HPDE6-E6E7 (cell line): ENCODE data around the gene OR7G1.
"Not testable (repeated sequence)": the region's sequence is repeated elsewhere in the genome, so short reads cannot be mapped to it uniquely, and the experiment has no call there.

Experiments
- DNase-seq: peaks from one replicate; pipeline ENCODE4 v3.0.0; 2011; ENCODE audit warnings: missing footprints; ENCODE audit errors: extremely low spot score

Gene OR7G1

DNA sequence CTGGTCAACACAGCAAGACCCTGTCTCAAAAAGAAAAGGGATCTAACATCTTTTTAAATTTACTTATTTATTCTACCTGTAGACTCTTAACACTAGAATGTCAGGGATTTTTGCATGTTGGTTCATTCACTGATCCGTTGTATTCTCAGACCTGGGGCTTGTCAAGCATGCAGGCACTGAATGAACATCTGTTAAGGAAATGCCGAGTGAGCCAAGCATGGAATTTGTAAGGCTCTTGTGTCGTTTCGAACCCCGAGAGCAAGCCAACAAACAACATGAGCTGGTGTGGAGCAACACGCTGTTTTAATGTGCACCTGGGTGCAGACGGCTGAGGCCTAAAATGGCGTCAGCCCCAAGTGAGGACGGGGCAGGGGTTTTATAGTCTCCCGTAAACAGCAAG is 38.7 kb downstream of the OR7G1 start:
- no peak for DNase-seq

DNA sequence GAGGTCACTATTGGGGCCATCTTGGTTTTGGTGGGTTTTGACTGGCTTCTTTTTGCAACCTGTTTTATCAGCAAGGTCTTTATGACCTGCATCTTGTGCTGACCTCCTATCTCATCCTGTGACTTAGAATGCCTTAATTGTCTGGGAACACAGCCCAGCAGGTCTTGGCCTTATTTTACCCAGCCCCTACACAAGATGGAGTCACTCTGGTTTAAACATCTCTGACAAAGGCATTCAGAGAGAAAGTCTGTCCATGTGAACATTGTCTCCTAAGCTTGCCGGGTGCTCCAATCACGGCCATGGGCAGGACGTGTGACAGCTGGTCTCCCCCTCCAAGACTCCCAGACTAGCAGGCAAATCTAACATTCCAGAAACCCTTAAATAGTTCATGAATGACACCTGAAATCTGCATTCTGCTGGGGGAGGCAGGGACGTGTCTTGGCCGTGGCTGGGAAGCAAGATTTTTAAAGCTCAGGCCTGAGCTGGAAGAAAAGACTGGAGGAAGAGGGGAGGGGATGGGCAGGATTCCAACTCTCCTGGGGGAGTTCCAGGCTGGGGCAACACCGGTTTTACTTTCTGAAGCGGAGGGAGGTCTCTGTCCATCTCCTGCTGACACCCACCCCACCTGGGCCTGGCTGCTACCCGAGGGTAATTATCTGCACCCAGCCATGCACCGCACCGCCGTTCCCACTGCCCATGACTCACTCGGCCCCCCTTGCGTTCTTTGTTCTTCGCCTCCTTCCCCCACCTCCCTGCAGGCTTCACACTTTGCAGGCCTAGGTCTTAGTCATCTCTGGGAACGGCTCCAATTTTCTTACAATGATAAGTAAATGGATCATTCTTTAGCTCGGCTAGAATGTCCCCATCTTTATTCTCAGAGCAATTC is 40.3 kb downstream of the OR7G1 start:
- DNase-seq: peak; percentile 100

DNA sequence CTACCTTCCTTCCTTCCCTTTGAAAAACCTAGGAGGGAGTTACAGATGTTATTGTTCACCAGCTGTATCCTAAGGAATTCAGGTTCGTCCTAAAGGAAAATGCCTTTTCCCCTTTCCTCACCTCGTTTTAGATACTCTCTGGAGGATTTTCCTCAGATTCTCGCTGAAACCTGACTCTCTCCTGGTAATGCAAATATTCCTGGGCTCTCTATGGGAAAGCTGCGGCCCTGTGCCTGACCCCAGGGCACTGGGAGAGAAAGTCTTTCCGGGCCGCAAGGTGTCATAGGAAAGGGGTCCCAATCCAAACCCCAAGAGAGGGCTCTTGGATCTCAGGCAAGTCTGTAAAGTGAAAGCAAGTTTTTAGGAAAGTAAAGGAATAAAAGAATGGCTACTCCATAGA is 41.8 kb downstream of the OR7G1 start:
- DNase-seq: no peak

DNA sequence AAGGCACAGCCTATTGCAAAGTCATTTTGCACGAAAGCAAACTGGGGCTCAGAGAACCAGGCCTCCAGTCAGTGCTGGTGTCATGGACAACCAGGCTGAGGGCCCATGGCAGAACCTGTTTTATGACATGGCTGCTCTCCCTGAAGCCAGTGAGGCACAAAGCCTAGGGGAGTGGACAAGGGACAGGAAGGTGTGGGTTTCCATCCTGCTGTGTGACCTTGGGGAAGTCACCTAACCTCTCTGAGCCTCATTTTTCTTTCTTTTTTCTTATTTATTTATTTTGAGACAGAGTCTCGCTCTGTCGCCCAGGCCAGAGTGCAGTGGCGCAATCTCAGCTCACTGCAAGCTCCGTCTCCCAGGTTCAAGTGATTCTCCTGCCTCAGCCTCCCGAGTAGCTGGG is 43.8 kb downstream of the OR7G1 start:
- not testable (repeated sequence) for DNase-seq

DNA sequence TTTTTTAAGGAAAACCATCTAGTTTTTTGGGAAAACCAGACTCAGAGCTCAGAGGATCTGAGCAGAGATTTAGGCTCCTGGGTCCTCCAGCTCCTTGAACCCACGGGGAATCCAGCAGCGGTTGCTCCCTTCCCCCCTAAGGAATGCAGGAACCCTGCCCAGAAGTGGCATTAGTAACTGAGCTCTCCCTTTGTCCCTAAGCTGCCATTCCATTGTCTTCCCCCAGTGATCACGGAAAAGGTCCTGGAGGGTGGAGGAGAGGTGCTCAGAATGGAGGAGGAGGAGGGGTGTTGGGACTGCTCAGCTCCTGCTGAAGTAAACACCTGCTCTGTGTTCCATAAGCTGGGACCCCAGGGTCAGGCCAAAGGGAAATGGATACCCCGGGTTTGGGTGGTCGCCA is 45.5 kb downstream of the OR7G1 start:
- no peak for DNase-seq

DNA sequence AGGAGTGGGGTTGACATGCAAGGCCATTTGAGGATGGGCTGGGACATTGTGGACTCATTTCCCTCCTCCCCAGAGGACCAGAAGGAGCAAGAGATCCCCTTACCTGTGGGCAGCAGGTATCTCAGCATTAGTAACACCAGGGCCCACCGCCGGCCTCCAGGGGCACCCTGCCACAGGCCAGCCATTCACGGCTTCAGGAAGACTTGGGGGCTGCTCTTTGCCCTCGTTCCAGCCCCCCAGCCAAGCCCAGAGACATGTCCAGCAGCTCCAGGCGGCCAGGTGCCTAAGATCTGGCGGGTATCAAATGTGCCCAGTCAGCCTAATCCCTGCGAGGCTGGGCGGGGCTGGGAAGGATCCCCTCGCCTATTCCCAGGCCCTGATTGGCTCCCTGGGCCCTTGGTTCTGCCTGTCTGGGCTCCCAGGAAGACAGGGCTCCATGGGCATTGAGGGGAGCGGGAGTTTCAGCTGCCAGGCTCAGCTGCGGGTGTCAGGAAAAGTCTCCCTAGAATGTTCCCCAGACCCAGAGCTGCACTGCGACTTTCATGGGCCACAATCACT is 50.0 kb downstream of the OR7G1 start:
- DNase-seq: no peak
